Fibroblast of skin of left quadriceps (primary cell): ENCODE measurements around the gene DRG2.

ENCODE experiments used
- DNase-seq, 2 experiments: peaks; one replicate each; pipeline ENCODE4 v3.0.0-alpha.2; 2013; ENCODE audit warnings: low read depth in 2 of 2

Gene DRG2, protein sequence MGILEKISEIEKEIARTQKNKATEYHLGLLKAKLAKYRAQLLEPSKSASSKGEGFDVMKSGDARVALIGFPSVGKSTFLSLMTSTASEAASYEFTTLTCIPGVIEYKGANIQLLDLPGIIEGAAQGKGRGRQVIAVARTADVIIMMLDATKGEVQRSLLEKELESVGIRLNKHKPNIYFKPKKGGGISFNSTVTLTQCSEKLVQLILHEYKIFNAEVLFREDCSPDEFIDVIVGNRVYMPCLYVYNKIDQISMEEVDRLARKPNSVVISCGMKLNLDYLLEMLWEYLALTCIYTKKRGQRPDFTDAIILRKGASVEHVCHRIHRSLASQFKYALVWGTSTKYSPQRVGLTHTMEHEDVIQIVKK

DNA sequence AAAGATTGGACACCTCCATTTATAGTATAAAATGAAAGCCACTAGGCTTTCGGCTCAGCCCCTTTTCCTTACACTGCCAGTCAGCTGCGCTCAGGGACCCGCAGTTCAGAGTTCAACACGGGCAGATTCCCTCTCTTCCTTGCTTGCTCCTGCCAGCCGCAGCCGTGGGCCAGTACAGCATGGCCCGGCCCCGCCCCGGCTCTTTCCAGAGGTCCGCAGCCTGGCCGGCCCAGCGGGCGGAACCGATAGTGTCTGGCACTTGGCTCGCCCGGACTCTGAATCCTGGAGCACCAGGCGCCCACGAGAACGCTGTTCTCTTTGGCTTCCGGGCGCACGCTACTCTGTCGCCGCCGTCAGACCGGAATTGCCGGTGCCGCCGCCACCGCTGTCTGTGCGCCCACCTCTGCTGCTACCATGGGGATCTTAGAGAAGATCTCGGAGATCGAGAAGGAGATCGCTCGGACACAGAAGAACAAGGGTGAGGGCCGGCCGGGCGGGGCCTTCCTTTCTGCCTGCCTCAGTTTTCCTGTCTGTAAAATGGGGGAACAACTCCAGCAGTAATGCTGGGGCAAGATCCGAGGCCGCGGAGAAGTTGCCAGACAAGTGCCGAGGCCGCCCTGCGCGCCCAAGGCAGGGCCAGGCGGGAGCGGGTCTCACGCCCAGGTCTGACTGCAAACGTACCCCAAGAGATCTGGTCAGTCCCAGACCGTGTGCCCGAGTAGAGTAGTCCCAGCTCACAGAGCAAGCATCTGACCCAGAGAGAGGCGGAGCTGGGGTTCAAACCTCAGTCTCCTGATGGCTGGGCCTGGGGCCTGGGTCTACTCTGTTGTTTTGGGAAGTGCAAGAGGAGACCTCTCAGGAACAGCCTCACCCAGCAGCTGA is at the start of gene DRG2:
Gene DRG2, plus strand, starts transcription at position 339 of the 882 bp plus-strand sequence. Its CDS starts 76 bp downstream, at position 415.
- DNase-seq = peak; percentile 76 to 79

DNA sequence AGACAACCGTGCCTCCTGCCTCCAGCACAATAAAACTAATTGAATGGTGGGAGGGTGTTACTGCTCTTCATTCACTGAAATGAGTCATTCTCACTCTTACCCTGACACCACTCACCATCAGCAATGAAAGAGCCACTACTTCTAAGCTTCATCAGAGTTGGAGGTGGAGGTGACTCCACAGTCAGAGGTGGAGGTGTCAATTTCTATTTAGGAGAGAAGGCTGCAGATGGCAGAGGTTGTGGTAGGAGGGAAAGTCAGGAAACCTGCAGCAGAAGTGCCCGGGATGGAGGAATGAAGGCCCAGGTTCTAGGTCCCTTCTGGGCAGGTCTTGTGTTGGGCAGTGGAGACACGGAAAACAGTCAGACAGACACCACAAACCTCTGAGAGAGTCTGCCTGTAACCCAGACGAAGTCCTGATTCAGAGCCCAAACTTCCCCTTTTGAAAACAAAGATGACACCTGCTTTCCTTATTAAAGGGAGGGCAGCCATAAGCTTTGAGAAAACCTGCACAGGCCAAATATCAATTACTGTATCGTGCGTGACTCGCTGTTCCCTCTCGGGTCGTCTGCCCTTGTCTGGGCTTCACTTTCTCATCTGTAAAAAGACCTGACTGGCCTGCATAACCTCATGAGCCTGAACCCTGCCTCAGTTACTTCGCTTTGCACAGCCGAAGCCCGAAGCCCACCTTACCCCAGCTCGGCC is 49.4 kb upstream of the DRG2 start:
- no peak for DNase-seq

DNA sequence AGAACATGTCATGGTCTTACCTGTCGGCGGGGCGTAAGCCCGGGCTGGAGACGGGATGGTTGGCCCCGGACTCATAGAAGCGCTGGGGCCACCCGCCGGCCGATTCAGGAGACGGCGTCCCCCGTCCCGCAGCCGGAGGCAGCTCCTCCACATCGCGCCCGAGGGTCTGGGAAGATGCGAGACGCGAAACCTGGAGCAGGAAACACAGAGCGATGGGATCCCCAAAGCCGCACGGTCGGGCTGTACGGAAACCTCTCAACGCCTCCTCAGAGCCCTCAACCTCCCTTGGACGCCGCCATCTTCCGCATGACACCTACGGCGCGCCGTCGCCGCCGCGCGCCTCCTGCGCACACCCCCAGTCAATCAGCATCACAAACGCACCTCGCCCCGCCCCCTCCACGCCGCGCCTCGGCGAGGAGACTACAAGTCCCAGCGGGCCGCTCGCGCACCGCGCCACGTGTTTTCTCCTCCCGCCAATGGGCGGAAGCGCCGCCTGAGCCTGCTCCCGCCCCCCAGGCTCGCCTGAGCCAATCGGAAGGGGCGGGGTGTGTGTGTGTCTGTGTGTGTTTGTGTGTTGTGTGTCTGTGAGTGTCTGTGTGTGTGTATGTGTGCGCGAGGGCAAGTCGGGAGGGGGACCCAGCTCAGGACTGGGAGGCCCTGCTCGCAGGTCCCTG is 48.8 kb upstream of the DRG2 start, which contains the start of the genes ATPAF2 and GID4:
Gene ATPAF2, minus strand, starts transcription at position 308 of the 674 bp plus-strand sequence. Its CDS starts 155 bp downstream, at position 153.
Gene GID4, plus strand, starts transcription at position 548 of the 674 bp plus-strand sequence. Its CDS starts 57 bp downstream, at position 605.
- peak; percentile 97 to 98 for DNase-seq

DNA sequence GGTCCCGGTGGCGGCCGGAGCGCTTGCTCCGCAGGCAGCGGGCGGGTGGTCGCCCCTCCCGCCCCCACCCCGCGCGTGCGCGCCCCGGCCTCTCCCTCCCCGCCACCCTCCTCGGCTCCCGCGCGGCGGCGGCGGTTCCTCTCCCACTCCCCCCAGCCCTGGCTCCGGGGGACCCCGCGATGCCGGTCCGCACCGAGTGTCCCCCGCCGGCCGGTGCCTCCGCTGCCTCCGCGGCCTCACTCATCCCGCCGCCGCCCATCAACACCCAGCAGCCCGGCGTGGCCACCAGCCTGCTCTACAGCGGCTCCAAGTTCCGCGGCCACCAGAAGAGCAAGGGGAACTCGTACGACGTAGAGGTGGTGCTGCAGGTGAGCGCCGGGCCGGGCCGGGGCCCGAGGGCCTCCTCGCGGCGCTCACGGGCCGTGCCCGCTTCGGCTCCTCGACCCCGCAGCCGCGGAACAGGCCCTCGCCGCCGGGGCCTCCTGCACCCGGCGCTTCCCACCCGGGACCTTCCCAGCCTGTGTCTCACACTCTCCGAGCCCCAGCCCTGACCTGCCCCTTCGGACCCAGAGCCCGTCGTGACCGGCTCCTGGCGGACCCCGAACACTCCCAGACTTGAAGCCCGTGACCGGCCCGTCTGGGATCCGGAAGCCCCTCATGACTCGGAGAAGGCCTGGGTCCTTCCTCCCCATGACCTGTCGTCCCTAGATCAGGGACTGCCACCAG is 48.0 kb upstream of the DRG2 start:
- DNase-seq = no peak

DNA sequence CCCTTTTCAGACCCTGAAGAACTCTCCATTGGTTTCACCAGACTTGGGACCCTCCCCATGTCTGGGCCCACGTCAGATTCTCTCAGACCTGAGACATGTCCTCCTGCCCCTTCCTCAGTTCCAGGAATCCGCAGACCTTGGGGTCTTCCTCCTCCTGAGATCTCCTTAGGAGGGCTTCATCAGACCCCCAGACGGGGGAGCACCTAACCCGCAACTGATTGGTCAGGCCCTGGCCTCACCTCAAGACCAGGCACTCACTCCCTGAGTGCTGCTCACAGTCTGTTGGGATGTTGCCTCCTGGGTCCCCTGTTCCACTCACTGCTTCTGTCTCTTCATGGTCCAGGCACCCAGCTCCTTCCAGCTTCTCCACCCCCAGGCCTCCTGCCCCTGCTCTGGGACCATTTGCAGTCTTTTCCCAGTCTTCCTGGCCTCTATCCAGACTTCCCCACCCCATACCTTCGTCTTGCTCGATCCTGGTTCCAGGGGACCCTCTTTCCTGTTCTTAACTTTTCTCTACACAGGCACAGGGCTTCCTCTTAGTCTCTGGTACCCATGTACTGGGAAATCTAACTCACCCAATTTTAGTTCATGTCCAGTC is 47.4 kb upstream of the DRG2 start:
- DNase-seq = no peak

DNA sequence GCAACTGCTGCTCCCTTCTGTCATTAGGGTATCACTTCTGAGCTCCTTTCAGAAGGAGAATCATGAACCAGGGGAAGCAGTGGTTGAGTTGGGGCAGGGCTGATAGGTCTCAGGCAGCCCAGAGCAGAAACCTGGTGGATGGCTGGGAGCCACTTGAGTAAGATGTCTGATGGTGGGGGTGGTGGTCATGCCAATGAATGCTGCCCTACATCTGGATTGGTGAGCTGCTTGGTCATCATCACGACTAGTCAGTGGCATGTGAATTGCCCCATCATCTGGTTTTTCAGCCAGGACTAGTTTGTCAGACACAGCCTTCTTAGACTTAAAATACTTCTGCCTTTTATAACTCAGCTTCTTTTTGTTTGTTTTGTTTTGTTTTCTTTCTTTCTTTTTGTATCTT is 46.0 kb upstream of the DRG2 start:
- no peak for DNase-seq

DNA sequence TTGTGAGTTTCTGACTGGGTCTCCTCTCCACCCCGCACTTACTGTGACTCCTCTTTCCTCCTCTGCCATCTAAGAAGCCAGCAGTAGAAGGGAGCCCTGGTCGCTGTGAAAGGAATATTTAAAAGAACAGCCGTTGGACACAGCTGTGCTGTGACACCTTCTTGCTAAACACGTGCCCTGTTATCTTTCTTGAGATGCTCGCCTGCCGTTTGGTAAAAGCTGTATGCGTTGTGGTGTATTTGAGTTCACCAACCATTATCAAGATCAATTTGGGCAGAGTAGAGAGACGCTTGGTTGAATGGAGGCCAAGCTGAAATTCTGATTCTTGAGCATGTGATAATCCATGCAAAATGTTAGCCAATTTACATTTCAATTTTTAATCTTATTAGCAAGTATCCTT is 44.8 kb upstream of the DRG2 start:
- no peak for DNase-seq

DNA sequence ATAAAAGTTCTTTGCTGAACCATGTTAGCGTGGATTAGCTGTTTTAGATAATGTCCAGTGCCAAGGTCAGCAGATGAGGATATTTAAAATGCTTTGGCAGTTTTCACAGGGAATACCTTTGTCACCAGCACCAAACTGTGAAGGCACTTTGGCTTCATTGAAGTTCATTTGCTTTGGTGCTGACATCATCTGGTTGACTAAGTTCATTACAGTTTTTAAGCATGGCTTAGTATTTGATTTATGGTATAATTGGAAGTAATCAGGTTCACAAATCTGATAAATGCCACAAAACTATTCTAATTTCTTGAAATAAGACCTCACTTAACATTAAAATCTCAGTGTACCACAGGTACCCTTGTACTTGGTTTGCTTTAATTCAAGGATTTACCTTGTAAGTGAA is 44.3 kb upstream of the DRG2 start:
- DNase-seq = no peak

DNA sequence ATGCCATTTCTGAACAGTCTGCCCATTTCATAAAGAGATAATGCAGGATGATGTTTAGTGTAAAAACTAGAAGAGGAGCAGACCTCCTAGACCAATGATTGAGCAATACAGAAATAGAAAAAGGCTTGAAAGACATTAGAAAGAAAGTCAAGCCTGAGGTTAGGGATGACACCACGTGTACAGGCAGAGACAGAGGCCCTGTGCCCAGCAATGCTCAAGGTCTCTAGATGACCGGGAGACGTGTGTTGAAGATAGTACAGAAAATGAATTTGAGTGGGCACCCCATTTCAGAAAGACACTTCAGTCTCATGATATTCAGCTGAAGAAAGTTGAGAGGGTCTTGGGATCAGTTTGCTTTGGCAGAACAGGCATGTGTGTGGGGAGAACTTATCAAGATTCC is 43.1 kb upstream of the DRG2 start:
- DNase-seq = no peak

DNA sequence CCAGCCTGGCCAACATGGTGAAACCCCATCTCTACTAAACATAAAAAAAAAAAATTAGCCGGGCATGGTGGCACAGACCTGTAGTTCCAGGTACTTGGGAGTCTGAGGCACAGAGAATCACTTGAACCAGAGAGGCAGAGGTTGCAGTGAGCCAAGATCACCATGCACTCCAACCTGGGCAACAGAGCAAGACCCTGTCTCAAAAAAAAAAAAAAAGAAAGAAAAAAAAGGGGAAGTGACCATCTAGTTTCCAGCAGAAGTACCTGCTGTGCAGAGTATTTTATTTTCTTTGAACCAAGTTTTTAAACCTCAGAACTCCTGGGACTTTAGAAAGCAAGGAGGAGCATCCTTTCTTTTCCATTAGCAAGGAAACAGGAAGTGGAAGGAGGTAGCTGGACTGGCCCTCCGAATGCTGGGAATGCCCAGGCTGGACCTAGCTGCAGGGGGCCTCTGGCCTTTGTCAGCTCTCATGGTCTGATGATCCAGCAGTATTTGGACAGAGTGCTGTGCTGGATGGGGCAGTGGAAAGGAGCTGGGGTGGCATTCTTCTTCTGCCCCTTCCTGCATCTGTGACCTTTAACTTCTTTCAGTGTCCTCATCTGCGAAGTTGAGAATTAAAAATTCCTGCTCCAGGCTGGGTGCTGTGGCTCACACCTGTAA is 41.9 kb upstream of the DRG2 start:
- DNase-seq = no peak

DNA sequence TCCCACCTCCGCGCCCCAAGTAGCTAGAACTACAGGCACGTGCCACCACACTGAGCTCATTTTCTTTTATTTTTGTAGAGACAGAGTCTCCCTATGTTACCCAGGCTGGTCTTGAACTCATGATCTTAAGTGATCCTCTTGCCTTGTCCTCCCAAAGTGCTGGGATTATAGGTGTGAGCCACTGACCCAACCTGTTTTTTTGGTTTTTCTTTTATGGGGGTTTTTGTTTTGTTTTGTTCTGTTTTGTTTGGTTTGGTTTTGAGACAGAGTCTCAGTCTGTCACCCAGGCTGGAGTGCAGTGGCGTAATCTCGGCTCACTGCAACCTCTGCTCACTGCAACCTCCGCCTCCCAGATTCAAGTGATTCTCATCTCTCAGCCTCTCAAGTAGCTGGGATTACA is 32.2 kb upstream of the DRG2 start:
- DNase-seq = no peak

DNA sequence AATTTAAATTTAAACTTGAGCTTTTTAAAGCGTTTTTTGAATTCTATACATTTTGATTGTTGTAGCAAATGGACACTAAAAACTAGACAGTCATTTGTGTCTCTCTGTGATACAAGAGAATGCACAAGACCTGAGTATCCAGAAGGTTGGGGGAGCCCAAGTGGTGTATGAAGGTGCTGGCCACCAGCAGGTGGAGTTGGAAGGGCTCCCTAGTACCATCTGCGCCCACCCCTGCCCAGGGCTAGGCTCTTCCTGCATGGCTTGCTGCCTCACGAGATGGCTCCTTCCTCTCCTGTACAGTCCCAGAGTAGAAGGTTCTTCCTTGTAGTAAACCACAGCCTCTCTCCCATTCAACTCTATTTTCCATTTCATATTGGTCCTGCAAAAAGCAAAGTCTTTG is 31.5 kb upstream of the DRG2 start:
- DNase-seq = no peak

DNA sequence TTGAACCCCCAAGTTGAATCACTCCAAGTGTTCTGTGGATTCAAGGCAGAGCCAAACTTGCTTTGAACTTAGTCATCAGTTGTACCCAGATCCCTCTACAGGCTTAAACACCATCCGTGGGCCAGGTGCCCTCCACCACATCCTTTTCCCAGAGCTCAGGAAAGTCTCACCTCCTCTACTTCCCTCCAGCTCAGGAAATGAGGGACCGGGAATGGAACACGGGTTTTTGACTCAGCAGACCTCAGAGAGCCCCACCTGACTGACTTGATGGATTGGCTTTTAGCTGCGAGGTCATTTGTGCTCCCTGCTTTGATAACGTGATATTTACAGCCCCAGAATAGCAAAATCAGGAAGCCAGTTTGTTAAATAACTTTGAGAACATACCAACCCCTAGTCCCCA is 28.5 kb upstream of the DRG2 start:
- DNase-seq = no peak

DNA sequence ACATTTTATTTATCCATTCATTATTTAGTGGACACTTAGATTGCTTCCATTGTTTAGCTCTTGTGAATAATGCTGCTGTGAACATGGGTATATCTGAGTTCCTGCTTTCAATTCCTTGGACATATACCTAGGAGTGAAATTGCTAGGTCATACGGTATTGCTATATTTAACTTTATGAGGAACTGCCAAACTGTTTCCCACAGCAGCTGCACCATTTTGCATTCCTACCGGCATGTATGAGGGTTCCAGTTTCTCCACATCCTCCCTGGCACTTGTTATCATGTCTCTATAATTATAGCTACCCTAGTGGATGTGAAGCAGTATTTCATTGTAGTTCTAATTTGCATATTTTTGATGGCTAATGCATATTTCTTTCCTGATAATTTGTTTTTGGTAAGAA is 23.7 kb upstream of the DRG2 start:
- no peak for DNase-seq

DNA sequence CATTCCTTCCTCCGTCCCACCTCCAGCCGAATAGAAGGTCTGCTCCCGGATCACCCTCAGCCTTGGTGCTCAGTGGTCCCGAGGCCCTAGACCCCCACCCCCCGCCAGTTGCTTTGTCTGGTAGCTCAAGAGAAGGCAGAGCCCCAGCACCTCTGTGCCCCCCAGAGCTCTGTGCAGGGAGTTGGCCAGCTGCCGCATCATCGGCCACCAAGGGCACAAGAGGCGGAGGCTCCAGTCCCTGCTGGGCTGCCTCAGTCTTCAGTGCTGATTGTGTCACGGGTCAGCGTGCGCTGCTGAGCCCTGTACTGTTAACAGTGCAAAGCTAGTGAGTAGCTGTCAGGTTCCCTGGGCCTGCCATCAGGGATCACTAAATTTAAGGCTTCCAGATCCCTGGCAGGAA is 22.2 kb upstream of the DRG2 start:
- no peak for DNase-seq

DNA sequence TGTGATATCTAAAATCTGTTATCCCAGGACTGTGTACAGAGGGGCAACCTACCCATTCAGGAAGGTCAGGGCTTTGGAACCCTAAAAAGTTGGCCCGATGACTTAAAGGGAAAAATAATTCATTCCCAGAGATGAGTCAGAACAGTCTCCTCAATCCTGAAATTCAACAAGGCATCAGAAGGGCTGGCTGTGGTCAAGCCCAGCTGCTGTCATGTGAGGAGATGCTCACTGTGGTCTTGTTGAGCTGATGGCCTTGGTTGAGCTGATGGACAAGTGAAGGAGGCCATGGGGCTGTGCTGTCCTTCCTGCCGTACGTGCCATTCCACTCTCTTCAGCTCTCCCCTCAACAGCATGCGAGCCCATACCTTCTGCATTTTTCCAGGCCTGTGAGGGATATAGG is 20.9 kb upstream of the DRG2 start:
- DNase-seq = no peak

DNA sequence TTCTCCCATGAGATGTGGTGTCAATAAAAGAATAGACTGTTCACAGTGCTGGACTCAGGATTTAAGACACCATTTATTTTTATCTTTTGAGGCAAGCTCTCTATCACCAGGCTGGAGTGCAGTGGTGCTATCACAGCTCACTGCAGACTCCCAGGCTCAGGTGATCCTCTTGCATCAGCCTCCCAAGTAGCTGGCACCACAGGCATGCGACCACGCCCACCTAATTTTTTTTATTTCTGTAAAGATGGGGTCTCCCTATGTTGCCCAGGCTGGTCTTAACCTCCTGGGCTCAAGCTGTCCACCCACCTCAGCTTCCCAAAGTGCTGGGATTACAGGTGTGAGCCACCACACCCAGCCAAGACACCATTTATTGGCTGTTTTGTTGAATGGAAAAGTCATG is 18.6 kb upstream of the DRG2 start:
- DNase-seq = no peak

DNA sequence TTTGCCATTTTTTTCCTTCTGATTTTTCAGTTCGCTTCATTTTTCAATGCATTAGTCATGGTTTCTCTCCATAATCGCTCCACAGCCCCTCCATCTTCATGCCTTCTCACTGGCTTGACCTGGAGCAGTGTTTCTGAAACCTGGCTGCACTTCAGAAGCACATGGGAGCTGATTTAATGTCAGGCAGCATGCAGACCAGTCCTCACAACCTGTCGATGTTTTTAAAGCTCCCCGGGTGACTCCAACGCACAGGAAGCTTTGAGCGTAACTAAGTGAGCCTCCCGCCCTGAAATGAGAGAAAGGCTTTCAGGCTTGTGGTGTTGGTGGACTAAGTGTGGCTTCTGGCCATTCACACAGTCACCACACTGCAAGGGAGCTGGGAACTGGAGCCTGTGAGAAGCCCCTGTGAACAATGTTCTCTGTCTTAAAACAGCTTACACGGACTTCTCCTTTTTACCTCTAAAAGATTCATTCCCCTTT is 16.8 kb upstream of the DRG2 start:
- DNase-seq = peak; percentile 6 to 15

DNA sequence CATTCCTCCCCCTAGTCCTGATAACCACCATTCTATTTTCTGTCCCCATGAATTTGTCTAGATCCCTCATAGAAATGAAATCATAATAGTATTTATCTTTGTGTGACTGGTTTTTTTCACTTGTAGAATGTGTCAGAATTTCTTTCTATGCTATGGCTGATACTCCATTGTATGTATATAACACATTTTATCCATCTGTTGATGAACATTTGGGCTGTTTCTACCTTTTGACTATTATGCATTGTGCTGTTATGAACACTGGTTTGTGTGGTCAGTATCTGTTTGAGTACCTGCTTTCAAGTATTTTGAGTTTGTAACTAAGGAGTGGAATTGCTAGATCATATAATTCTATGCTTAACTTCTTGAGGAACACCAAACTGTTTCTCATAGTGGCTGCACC is 16.0 kb upstream of the DRG2 start:
- DNase-seq = no peak
